HG03175 (cell line): Measurements from ENCODE around the gene ALOX15B.
"Not testable (repeated sequence)": the region's sequence is repeated elsewhere in the genome, so short reads cannot be mapped to it uniquely, and the experiment has no call there.

ENCODE experiments used
- ATAC-seq: cut with Tn5 transposase; IDR thresholded peaks from one replicate; pipeline ENCODE4 v1.9.1; 2021; ENCODE audit warnings: mild to moderate bottlenecking, moderate library complexity; ENCODE audit not compliant: unreplicated experiment

Gene ALOX15B

GRCh38 chr17:8013731-8014557 is 24.9 kb upstream of the ALOX15B start:
- ATAC-seq: no peak

- ATAC-seq: no peak
Observed at GRCh38 chr17:8014558-8014850, 24.4 kb upstream of the ALOX15B start.

- no peak for ATAC-seq
Observed at GRCh38 chr17:8015236-8015956, 23.5 kb upstream of the ALOX15B start.

- ATAC-seq: no peak
Observed at GRCh38 chr17:8015957-8016631, 22.8 kb upstream of the ALOX15B start.

GRCh38 chr17:8016632-8017424 is 22.0 kb upstream of the ALOX15B start:
- ATAC-seq: no peak

GRCh38 chr17:8018436-8018835 is 20.4 kb upstream of the ALOX15B start:
- no peak for ATAC-seq

- no peak for ATAC-seq
Observed at GRCh38 chr17:8019166-8019565, 19.7 kb upstream of the ALOX15B start.

- ATAC-seq: no peak
Observed at GRCh38 chr17:8019665-8020650, 18.9 kb upstream of the ALOX15B start.

- no peak for ATAC-seq
Observed at GRCh38 chr17:8020776-8021564, 17.9 kb upstream of the ALOX15B start.

- no peak for ATAC-seq
Observed at GRCh38 chr17:8021565-8022359, 17.1 kb upstream of the ALOX15B start.

GRCh38 chr17:8022360-8023003 is 16.4 kb upstream of the ALOX15B start:
- no peak for ATAC-seq

- not testable (repeated sequence) for ATAC-seq
Observed at GRCh38 chr17:8024161-8024560, 14.7 kb upstream of the ALOX15B start.

GRCh38 chr17:8025176-8025911 is 13.5 kb upstream of the ALOX15B start:
- ATAC-seq: no peak

- no peak for ATAC-seq
Observed at GRCh38 chr17:8029121-8029520, 9.7 kb upstream of the ALOX15B start.

- ATAC-seq: no peak
Observed at GRCh38 chr17:8031261-8031661, 7.6 kb upstream of the ALOX15B start.

GRCh38 chr17:8031950-8032349 is 6.9 kb upstream of the ALOX15B start:
- ATAC-seq: no peak

GRCh38 chr17:8032442-8032841 is 6.4 kb upstream of the ALOX15B start:
- ATAC-seq: no peak
